Jurkat, Clone E6-1 (cell line): ENCODE measurements around the gene MT1G.
"Not testable (repeated sequence)": the region's sequence is repeated elsewhere in the genome, so short reads cannot be mapped to it uniquely, and the experiment has no call there.

Source experiments
- DNase-seq: peaks from one replicate; pipeline ENCODE4 v3.0.0-alpha.2; 2011; ENCODE audit warnings: low read depth, low spot score
- H3K4me3 ChIP-seq: 2 replicates; pipeline ENCODE4 v1.5.1; 2011; ENCODE audit warnings: mild to moderate bottlenecking, low read length, control low read depth, moderate library complexity

MT1G gene

DNA sequence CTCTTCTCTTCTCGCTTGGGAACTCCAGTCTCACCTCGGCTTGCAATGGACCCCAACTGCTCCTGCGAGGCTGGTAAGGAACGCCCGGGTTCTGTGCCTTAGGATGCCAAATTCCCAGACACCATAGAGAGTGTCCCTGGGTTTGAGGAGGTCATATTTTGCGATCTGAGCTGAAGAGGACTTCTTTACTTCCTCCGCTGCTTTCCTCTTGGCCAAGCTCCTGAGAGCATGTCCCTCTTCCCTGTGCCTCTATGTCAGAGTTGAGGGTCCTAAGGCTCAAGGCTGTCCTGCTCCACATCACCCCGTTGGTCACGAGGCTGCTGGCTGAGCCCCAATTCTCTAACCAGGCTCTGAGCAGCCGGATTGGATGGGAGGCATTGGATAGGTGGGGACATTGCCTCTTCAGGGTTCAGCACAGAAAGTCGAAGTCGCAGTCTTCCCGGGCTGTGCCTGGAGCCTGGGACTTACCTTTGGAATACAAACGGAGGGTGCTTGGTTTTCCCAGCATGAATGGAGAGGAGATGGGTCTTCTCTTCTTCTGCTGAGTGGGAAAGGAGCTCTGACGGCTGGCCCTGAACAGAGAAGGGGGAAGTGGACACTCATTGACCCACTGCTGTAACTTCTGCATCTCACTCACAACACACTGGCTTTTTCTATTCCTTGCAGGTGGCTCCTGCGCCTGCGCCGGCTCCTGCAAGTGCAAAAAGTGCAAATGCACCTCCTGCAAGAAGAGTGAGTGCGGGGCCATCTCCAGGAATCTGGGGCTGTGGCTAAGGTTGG is 2.2 kb upstream of the MT1G start:
- no peak for DNase-seq
- no peak overlapping the region for H3K4me3 ChIP-seq

DNA sequence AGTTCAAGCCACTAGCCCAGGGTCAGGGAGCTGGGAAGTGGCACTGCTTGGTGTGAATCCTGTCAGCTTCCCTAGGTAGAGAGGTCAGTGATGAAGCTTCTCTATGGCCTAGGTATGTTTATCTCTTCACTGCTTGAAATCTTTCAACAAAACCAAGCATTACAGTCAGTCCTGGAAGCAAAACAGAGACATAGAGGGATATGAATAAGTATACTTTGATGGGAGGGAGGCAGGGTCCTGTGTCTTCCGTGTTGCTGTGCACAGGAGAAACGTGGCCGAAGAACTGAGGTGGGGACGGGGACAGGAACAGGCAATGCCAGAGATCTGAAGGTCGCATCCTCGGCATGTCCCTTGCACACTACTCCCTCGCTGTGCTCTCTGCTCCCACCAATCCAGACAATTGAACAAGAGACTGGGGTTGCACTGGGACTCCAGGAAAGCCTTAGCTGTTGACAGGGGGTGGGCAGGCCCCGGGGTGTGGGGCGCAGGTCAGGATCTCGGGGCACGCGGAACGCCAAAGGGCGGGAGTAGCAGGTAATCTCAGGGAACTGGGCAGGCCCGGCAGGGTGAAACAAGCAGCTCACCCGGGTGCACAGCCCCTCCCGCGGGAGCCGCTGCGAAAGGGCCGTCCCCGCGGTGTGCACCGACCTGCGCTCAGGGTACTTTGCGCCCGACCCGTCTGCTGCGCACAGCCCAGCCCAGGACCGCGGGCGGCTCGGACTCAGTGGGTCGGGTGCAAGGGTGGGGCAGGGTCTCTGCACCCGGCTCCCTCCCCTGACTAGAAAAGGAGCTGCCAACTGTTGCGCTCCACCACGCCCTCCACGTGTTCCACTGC is 1.4 kb upstream of the MT1G start, which contains the start of gene MT1H:
Gene MT1H, plus strand, starts transcription at position 810 of the 835 bp plus-strand sequence. CDS start 71 bp downstream, outside the sequence.
- no peak within 1 kb of the TSS for H3K4me3 ChIP-seq
- DNase-seq: no peak

DNA sequence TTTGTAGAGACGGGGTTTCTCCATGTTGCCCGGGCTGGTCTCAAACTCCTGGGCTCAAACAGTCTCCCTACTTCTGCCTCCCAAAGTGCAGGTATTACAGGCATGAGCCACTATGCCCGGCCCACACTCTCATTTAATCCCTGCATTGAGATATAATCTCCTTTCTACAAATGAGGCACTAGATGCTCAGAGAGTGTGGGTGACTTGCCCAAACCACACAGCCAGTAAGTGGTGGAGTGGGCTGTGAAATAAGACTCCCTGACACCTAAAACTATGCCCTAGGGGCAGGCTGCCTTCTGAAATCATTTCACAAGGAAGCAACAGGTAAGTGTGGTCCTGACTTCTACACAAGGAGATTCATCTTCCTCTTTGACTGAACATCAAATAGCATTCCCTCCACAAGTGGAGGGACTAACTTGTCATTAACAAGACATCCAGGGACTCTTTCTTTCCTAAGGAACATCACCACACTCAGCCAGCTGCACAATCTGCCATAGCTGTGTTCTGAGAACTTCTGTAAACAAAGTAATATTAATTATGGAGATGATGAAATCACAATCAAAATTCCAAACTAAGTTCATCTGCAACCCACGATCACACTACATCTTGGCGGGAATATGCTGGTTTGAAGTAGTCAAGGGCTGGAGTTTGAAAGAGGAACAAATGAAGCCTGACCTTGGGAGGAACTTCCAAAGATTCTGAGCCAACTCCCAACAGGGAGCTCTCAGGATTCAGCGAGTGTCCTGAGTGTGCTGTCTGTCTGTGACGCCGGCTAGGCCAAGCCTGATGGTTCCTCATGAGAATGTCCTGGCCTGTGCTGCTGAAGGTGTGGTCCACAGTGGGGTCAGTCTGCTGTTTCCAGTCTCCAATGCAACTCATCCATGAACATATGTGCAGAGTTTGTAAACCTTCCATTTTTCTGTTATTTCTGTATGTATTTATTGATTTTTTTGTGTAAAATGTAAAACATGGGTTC is 2.3 kb downstream of the MT1G start:
- H3K4me3 ChIP-seq, DNase-seq: not testable (repeated sequence)

DNA sequence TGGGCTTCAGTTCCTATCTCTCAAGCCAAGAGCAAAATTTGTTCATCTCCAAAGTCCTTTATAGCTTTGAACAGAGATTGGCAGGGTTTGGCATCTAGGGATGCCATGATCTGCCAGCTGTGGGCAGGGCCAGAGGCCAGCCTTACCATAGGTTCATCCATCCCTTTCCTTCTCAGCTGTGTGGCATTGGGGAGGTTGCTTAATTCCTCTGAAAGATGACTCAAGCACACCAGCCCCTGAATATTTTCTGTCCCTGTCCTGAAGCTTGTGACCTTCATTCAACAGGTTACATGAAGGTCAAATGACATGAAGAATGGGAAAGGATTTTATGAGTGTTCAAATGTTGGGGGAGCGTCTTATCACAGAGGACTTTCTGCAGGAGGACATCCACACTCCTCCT is 3.4 kb downstream of the MT1G start:
- DNase-seq: no peak
- no peak overlapping the region for H3K4me3 ChIP-seq

DNA sequence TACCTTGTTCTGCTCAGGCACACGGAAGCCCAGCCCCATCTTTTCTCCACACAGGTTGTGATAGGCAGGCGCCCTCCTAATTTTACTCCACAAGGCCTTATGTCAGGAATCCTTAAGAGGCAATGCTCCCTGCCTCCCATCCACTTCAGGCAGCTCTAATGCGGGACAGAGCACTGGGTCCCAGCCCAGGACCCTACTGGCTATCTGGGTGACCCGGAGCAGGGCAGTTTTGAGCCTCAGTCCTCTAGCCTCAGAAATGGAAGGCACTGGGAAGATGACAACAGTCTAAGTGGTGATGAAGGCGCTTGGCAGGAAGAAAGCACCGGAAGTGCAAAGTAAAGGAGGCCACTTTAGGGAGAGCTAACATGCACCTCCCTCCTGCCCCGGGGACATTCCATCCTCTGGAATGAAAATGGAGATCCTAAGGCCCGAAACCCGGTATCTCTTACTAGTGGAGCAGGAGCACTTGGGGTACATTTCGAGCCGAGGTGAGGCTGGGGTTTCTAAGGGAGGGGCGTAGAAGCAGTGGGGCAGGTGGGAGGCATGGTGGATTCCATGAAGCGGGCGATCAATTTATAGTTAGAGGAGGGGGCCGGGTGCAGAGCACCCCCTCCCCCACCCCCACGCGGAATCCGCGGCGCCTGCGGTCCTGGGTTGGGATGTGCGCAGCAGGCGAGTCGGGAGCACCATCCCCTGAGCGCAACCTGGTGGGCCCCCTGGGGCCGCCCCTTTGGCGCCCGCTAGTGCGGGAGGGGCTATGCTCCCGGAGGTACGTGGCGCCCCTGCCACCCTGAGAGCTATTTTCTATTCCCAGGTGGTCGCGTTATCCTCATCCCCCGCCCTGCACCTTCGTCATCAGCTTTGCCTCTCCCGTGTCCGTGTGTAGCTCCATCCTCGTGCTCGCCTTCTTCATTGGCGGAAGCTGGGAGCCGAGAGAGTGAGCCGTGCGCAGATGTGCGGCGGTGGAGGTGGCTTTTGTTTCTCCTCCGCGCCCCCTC is 5.2 kb downstream of the MT1G start:
- no peak for DNase-seq
- H3K4me3 ChIP-seq: no peak overlapping the region

DNA sequence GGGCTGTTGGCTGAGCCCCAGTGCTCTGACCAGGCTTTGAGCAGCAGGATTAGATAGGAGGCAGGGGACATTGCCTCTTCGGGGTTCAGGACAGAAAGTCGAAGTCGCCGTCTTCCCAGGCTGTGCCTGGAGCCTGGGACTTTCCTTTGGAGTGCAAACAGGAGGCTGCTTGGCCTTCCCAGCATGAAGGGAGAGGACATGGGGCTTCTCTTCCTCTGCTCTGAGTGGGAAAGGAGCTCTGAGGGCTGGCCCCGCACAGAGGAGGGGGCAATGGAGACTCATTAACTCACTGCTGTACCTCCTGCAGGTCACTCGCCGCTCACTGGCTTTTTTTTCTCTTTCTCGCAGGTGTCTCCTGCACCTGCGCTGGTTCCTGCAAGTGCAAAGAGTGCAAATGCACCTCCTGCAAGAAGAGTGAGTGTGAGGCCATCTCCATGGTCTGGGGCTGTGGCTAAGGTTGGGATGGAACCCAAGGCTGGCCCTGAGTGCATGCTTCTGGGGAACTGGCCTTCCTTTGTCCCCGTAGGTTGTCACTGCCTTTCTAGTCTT is 9.5 kb downstream of the MT1G start:
- H3K4me3 ChIP-seq: no peak overlapping the region; the same call in 1 of the 2 replicates
- no peak for DNase-seq

DNA sequence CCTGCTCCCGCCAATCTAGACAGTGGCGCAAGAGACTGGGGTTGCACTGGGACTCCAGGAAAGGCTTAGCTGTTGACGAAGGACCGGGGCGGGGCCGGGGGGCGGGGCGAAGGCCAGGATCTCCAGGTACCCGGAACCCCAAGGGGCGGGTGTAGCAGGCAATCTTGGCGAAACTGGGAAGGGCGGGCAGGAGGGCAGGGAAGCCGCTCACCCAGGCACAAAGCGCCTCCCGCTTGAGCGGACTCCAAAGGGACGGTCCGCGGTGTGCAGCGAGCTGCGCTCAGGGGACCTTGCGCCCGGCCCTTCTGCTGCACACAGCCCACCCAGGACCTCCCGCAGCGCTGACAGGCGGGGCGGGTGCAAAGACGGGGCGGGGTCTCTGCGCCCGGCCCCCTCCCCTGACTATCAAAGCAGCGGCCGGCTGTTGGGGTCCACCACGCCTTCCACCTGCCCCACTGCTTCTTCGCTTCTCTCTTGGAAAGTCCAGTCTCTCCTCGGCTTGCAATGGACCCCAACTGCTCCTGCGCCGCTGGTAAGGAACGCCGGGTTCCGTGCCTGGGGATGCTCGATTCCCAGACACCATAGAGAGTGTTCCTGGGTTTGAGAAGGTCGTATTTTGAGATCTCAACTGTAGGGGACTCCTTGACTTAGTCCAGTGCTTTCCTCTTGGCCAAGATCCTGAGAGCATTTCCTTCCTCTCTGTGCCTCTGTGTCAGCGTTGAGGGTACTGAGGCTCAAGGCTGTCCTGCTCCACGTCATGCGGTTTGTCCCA is 10.1 kb downstream of the MT1G start, which contains the start of gene MT1F:
Gene MT1F, plus strand, starts transcription at position 405 of the 772 bp plus-strand sequence. Its CDS starts 100 bp downstream, at position 505.
- DNase-seq: no peak
- H3K4me3 ChIP-seq: peak within 1 kb of the TSS; percentile 50

DNA sequence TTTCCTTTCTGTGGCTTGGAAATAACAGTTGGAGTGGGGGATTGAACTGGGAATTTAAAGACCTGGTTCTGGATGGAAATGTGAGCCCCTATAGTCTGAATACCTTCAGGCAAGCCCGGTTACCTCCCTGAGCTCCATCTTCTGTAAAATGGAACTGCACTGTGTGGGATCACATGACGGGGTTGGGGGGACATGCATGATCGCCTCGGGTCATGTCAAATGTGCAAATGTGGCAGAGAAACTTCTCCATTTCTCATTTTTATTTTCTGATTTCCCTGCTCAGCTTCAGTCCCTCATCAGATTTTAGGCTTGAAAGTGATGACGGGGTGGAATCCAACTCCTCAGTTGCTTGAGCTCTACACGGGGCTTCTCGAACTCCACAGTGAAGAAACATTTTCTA is 14.6 kb downstream of the MT1G start:
- H3K4me3 ChIP-seq: no peak overlapping the region
- DNase-seq: no peak

DNA sequence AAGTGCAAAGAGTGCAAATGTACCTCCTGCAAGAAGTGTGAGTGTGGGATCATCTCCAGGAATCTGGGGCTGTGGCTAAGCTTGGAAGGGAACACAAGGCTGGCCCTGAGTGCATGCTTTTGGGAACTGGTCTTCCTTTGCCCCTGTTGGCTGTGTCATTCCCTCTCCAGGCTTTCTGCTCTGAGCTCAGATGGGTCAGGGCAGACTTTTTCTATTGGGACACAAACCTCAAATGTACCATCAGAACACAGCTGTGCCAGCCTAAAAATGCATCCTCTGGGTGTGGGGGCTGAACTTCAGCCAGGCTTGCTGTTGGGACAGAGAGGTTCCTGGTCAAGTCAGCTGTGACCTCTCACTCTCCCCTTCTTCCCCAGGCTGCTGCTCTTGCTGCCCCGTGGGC is 15.3 kb downstream of the MT1G start:
- no peak for DNase-seq
- no peak overlapping the region for H3K4me3 ChIP-seq

DNA sequence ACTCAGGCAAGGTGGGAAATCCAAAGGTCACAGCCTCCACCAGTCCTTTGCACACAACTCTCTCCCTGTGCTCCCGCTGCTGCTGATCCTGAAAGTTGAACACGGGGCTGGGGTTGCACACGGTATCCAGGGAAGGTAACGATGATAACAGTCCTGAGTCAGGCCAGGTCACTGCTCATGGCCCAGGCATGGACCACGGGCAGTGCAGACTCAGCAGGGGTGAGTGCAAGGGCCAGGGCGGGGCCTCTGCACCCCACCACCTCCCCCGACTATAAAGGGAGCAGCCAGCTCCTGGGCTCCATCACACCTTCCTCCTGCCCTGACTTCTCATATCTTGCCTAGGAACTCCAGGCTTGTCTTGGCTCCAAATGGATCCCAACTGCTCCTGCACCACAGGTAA is 16.3 kb downstream of the MT1G start, which contains the start of gene MT1B:
Gene MT1B, plus strand, starts transcription at position 301 of the 400 bp plus-strand sequence. Its CDS starts 68 bp downstream, at position 369.
- no peak within 1 kb of the TSS for H3K4me3 ChIP-seq
- no peak for DNase-seq

DNA sequence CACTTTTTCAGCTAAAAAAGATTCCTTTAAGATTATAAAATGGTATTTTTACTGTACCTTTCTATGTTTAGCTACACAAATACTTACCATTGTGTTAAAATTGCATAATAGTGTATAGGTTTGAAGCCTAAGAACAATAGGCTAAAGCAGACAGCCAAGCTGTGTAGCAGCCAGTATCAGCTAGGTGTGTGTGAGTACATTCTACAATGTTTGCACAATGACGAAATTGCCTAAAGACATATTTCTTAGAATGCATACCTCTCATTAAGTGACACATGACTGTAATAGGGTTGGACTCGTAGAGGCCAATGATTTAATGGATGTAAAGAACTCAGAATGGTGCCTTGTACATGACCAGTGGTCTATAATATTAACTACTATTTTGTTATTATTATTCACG is 18.0 kb downstream of the MT1G start:
- no peak for DNase-seq
- no peak overlapping the region for H3K4me3 ChIP-seq

DNA sequence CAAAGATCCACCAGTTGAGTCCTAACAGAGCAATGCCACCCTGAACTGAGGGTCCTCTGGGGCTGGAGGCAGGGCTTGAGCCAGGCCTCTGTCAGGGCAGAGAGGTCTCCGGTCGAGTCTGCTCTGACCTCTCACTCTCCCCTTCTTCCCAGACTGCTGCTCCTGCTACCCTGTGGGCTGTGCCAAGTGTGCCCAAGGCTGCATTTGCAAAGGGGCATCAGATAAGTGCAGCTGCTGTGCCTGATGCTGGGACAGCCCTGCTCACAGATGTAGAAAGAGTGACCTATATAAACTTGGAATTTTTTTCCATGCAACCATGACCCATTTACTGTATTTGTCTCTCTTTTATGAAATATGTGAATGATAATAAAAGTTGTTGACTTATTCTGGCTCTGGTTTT is 18.6 kb downstream of the MT1G start:
- no peak for DNase-seq
- H3K4me3 ChIP-seq: no peak overlapping the region

DNA sequence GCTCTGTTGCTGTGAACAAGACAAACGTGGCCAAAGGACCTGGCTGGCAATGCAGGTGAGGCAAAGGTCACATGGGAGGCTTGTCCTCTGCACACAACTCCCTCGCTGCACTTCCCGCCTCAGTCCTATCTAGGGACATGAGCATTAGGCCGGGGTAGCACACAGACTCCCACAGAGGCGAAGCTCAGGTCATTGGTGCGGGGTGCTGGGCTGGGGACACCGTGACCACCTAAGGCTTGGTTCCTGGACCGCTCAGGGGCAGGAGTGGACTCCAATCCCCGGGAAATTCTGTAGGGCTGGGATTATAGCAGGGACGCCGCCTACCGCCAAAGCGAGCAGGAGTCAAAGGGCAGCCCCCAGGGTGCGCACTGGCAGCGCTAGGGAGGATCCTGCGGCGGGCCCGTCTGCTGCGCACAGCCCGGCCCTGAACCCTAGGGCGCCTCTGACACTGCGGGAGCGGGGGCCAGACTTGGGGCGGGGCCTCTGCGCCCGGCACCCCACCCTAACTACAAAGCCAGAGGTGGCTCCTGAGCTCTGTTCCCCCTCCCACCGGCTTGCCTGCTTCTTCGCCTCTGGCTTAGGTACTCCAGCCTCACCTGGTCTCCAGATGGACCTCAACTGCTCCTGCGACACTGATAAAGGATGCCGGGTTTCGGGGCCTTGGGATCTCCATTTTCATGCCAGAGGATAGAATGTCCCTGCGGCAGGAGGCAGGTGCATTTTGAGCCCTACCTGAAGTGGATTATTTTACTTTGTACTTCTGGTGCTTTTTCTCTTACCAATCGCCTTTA is 20.0 kb downstream of the MT1G start:
- H3K4me3 ChIP-seq: no peak overlapping the region
- no peak for DNase-seq

DNA sequence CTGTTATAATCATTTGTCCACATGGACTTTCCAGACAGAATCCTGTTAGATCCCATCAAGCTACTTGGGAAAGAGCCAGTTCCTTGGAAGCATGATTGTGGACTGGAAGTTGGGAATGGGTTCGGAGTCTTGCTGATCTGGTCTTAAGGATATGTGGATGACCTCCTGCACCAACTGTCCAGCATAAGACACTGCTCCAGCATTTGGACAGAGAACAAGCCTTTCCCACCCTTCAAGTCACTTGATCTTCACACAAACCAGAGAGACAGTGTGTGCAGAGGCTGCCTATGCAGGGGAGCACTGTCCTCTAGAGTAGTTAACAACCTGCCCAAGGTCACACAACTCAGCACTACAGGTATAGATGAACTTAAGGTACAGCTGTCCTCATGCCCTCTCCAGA is 22.0 kb downstream of the MT1G start:
- DNase-seq: no peak
- H3K4me3 ChIP-seq: no peak overlapping the region

DNA sequence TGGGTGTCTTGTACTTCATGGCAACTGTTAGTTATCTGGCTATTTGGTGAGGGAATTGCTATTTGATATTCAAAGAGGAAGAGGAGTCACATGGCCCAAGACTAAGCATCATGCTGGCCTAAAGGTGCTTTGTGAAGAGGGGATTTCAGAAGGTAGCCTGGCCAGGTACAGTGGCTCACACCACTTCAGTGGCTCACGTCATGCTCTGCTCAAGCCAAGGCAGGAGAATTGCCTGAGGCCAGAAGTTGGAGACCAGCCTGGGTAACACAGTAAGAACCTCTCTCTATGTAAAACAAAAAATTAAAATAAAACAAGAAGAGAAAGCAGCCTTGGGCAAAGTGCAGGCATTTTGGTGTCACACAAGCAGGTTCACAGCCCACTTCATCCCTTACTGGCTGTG is 22.6 kb downstream of the MT1G start:
- no peak overlapping the region for H3K4me3 ChIP-seq

DNA sequence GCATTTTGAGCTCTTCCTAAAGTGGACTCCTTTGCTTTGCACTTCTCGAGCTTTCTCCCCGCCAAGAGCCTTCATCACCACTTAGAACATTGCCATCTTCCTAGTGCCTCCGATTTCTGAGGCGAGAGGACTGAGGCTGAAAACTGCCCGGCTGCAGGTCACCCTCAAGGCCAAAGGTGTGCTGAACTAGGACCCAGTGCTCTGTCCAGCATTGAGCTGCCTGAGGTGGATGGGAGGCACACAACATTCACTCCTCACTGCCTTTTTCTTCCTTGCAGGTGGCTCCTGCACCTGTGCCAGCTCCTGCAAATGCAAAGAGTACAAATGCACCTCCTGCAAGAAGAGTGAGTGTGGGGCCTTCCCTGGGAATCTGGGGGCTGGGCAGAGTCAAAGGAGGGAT is 24.0 kb downstream of the MT1G start:
- H3K4me3 ChIP-seq: peak overlapping the region; percentile 32
- DNase-seq: no peak

More for the DNA sequence above, 22.6 kb downstream of the MT1G start:
- DNase-seq: no peak
